ENCODE results near the gene C1orf232.

C1orf232 gene

DNA sequence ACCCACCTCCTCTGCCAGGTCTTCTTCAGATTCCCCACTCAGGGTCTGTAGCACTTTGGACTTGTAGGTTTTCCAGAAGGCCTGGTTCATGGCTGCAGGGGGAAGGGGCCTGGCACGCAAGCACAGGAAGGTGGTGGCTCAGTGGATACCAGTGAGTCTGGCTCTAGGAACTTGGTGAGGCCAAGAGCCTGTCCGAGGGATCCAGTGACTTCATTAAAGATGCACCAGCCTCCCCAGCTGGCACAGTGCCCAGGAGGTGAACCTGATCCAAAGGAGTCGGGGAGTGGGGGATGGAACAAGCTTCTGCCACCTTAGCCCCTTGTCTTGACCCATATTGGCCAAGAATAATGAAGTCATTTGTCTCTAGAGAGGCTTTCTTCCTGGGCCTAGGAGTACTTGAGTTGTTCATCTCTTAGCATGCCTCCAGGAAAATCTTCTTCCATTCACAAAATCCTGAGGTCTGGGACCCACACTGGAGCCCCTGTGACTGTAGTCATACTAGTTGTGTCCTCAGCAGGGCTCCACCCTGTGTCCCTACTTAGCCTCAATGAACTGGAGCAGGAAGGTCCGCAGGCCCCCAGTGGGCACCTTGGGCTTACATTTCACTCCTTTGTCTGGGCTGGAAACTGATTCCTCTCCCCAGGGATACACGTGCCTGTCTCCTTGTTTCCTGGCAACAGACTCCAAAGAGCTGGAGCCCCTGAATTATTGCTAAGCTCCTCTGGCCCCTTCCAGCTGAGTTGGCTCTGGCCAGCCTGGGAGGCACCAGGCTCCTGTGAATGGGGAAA lies at the start of gene C1orf232:
TSS of gene C1orf232 (minus strand) at position 554 of the 788 bp plus-strand sequence. CDS start at position 90, 464 bp downstream.
- no peak for DNase-seq (ENCODE audit: low read depth)

DNA sequence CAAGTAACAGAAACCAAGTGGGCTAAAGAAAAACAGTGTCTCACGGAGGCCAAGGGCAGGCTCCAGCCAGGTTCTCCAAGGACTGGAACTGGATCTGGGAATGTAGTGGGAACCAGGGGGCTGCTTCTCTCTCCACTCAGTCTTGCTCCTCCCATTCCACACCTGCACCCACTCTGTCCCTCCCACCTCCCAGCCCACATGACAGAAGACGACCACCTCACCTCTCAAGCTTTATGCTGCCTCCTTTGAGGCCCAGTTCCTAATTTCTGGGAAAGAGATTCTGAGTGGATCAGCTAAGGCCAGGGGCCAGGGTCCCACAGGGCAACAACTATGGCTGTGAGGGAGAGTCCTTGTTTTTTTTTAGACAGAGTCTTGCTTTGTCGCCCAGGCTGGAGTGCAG lies 46.5 kb upstream of the C1orf232 start:
- no peak for DNase-seq (ENCODE audit: low read depth)

DNA sequence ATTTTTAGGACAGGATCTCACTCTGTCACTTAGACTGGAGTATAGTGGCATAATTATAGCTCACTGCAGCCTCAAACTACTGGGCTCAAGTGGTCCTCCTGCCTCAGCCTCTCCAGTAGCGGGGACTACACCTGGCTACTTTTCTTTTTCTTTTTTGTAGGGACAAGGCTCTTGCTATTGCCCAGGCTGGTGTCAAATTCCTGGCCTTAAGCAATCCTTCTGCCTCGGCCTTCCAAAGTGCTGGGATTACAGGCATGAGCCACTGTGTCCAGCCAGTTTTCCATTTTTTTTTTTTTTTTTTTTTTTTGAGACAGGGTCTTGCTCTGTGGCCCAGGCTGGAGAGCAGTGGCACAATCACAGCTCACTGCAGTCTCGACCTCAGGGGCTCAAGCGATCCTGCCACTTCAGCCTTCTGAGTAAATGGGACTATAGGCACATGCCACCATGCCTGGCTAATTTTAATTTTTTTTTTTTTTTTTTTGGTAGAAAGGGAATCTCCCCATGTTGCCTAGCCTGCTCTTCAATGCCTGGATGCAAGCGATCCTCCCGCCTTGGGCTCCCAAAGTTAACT lies 44.7 kb upstream of the C1orf232 start:
- DNase-seq (ENCODE audit: low read depth), result no peak

DNA sequence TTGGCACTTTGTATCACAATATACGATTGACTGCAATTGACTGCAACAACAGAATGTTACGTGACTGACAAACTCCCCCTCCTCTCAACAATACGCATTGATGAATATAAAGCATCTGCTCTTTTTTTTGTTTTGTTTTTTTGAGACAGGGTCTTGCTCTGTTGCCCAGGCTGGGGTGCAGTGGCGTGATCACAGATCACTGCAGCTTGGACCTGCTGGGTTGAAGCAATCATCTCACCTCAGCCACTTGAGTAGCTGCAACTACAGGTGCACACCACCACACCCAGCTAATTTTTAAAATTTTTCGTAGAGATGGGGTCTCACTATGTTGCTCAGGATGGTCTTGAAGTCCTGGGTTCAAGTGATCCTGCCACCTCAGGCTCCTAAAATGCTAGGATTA lies 44.0 kb upstream of the C1orf232 start:
- DNase-seq (ENCODE audit: low read depth), result no peak

DNA sequence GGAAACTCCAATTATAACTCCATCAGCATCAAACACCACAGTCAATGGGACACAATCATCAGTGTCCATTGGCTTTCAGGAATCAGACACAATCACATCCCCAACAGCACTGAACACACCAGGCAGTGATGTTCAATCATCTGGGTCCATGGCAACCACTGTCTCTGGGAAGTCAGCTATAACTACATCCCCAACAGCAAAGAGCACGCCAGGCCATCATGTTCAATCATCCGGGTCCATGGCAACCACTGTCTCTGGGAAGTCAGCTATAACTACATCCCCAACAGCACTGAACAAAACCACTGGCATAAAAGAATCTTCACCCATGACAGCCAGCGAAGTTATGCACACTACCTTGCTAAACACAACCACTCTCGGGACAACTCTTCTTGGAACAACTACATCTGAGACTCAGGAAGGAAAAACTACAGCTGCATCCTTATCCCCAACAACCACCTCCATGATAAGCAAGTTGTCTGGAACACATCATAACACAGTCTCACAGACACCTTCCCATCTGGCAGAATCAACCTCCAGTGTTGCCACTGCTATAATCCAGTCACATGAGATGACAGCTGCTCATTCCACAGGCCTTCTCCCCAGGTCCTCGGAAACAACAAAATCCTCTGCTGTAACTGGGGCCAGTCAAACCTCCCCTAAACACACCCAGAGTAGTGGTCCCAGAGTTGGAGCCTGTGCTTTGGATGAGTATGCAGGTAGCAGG lies 41.5 kb upstream of the C1orf232 start:
- no peak for DNase-seq (ENCODE audit: low read depth)

DNA sequence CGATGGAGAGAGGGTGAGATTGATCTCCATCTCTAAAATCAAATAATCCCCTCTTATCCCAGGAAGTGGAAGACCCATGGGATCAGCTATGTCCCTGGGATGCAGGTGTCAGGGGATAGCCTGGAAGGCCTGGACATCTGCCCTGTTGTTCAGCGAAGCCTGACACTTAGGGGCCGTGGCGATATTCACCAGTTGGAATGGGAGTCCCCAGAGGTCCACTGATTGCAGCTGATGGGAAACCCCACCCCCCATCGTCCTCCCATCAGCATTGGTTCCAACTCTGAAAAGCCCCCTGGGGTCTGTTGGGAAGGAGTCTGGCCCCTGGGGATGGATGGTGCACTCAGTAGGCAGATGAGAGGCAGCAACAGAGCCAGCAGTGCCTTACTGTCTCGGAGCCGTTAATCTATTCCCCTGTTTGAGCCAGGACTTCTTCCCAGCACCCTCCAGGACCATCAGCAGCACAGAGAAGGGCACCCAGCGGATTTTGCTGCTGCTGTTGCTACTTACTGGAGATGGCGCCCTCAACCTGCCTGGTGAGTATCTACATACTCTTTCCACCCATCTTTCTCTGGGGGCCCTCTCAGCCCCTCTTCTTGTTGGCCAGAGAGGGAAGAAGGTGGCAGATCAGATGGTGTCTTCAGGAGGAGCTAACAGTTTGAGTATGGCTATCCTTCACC lies 35.0 kb upstream of the C1orf232 start:
- DNase-seq (ENCODE audit: low read depth), result no peak

DNA sequence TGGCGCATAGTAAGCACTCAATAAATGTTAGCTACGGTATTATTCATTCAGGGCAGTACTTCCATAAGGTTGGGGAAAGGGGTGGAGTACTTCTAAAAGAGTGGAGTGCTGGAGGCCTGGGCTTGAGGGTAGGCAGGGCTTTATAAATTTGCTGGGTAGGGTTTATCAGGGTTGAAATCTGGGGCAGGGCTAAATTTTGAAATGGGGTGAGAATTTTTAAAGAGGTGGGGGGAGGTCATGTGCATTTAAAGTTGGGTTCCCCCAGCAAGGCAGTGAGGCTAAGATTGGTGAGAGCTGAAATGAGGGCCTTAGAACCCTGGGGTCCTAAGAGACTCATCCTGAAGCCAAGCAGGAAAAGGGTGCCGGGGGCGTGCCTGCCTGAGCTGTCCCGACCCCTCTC lies 31.6 kb upstream of the C1orf232 start:
- DNase-seq (ENCODE audit: low read depth), result no peak

DNA sequence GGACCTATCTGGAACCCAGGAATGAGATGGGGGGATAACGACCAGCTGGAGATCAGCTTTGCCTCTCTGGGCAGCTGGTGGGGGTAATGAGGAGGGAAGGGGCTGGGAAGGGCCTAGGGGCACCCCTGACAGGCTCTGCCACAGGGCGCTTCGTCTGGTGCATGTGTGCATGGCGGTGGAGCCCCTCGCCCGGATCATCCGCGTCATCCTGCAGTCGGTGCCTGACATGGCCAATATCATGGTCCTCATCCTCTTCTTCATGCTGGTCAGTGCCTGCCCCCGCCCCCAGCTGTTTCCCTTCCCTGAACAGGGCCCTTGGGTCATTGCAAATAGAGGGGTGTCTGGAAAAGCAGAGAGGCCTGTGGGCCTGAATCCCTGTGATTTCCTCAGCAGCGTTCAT lies 29.1 kb upstream of the C1orf232 start:
- no peak for DNase-seq (ENCODE audit: low read depth)

DNA sequence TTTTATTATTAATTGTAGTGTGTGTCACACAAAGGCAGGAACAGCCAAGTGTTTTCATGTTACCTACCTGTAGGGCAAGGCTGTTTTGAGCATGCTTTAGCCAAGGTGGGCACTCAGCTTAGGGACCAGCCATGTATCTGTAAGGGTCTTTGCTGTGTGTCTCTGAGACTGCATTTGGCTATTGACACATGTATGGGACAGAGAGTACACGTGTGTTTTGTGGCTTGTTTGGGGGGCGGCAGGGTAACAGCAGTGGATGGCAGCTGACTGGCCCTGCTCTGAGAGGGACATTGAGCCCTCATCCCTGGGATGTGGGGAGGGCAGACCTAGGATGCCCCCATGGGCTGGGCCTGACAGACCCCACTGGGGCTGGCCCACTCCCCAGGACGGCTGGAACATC lies 28.5 kb upstream of the C1orf232 start:
- no peak for DNase-seq (ENCODE audit: low read depth)

DNA sequence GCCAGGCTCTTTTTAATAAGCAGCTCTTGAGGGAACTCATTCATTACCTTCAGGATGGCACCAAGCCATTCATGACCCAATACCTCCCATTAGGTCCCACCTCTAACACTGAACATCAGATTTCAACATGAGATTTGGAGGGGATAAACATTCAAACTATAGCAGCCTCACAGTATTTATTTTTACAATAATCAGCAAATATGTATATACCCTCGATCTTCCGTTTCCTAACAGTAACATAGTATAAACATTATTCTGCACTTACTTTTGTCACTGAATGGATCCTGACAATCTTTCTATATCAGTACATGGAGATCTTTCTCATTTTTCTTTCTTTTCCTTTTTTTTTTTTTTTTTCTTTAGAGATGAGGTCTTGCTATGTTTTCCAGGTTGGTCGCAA lies 27.0 kb upstream of the C1orf232 start:
- no peak for DNase-seq (ENCODE audit: low read depth)

DNA sequence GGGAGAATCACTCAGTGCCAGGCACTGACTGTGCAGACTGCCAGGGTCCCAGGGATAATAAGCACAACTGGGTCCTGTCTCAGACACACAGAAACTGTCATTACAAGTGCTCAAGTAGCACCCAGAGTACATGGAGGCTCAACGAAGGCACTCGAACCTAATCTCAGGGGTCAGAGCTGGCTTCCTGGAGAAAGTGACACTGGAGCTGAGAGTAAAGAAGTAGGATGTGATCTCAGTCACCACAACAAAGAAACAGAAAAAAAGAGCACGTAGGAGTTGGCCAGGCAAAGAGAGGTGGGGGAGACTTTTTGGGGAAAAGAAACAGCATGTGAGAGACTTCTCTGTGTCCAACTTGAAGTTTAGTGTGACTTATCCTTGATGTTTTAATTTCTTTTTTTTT lies 23.0 kb upstream of the C1orf232 start:
- no peak for DNase-seq (ENCODE audit: low read depth)

DNA sequence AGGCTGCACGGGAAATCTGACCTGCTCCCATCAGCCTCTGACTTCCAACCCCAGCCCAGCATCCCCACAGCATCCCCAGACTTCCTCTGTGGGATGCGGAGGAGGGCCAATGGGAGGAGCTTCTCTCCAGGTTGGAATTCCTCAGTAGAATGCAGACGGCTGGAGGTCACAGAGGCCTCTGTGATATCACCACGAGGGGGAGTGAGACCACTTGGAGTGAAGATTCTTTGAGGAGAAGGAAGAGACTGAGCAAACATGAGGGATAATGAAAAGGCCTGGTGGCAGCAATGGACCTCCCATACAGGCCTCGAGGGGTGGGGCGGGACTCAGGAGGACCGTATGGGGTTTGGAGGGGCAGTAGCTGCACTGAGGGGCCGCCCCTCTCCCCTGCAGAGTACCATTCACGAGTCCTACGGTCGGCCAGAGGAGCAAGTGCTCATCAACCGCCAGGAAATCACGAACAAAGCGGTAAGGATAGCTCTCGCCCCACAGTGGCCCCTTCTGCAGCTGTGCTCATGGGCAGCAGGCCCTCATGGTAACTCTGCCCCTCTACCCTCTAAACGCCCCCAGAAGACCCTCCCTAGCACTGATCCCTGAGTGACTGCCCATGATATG lies 21.7 kb upstream of the C1orf232 start, which contains the start of gene CATSPER4:
TSS of gene CATSPER4 (plus strand) at position 230 of the 615 bp plus-strand sequence. CDS start at position 256, 26 bp downstream.
- DNase-seq (ENCODE audit: low read depth), result no peak

DNA sequence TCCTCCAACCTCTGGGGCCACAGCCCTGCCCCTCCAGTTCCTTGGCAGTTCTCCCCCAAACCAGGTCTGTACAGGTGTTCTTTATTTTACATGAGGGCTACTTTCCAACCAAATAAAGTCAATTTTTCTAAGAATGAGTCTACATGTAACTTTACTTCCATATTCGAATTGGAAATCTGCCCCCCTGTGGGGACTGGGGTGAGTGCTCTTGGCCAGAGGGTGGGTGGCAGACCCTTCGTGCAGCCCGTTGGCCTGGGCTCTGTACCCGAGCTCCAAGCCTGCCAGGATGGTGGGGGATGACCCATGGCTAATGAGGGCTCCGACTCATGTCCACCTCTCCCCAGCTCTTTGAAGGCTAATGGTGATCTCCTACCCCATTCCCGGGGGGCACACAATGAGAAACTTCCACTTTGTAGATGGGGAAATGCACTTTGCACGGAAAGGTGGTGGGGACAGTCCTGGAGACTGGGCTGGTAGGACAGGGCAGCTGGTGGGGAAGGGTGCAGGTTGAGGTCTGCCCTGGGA lies 21.1 kb upstream of the C1orf232 start:
- DNase-seq (ENCODE audit: low read depth), result no peak

DNA sequence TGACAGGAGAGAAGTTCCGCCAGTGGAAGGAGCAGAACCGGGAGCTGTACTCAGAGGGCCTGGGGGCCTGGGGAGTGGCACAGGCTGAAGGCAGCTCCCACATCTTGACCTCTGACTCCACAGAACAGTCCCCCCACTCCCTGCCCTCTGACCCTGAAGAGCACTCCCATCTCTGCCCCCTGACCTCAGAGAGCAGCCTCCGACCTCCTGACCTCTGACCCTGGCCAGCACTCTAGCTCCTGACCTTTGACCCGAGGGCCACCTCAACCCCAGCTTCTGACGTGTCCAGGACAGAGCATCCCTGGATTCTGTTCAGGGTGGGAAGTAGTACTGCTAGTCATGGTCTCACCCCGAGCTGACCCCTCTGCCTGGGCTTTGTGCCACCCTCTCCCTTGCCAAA lies 20.6 kb upstream of the C1orf232 start:
- no peak for DNase-seq (ENCODE audit: low read depth)

DNA sequence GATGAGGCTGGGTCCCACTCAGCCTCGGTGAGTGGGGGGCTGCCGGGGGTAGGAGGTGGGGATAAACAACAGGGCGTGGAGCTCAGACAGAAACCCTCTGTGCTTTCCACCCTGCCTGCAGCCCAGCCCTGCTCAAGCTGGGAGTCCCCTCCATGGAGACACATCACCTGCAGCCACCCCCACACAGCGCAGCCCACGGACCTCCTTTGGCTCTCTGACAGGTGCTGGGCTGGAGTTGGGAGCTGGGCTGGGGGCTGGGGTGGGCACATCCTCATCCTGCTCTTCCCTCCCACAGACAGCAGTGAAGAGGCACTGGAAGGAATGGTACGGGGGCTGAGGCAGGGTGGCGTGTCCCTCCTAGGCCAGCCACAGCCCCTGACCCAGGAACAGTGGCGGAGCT lies 19.7 kb upstream of the C1orf232 start:
- no peak for DNase-seq (ENCODE audit: low read depth)

DNA sequence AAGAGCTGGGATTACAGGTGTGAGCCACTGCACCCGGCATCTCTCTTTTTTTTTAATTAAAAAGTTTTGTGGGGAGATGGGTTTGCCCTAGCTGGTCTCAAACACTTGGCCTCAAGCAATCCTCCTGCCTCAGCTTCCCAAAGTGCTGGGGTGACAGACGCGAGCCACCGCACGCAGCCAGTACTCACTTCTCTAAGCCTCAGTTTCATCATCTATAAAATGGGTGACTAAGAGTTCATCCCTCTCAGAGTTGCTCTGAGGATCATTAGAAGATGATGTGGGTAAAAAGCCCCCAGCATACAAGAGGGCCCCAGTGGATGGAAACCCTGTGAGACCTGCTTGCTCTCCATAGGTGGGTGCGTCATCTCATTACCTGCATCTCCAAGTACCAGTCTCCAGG lies 19.1 kb upstream of the C1orf232 start:
- DNase-seq (ENCODE audit: low read depth), result no peak

DNA sequence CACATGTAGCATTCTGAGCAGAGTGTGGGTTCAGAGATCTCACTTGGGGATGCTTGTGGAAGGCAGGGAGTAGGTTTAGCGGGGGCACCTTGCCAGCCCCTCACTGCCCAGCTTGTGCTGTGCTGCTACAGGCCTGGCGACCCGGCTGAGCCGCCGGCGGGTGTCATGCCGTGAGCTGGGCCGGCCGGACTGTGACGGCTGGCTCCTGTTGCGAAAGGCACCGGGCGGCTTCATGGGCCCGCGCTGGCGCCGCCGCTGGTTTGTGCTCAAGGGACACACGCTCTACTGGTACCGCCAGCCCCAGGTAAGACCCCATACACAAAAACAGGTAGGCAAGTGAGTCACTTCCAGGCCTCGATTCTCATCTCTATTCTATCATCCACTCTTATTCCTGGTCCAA lies 16.1 kb upstream of the C1orf232 start:
- DNase-seq (ENCODE audit: low read depth), result no peak

DNA sequence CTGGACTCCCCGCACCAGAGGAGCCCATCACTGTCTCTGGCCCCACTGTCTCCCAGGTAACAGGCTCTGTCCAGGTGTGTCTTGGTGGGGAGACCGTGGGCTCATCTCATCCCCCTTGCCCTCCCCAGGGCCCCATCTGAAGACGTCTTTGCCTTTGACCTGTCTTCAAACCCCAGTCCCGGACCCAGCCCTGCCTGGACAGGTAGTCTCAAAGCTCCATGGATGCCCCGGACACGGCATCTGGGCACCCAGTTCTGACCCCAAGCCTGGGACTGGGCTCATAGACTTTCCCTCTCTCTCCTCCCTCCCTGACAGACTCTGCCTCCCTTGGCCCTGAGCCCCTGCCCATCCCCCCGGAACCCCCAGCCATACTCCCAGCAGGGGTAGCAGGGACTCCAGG lies 15.3 kb upstream of the C1orf232 start:
- no peak for DNase-seq (ENCODE audit: low read depth)

DNA sequence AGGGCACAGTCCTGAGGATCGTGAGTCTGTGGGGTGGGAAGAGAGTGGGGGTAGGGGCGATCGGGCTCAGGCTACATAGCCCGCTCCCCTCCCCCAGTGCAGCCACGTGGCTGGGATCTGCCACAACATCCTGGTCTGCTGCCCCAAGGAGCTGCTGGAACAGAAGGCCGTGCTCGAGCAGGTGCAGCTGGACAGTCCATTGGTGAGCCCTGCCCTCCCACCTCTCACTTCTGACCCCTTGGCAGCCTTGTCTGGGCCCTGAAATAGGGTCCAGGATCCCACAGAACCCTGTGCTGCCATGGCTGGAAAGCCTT lies 13.6 kb upstream of the C1orf232 start:
- DNase-seq (ENCODE audit: low read depth), result no peak

DNA sequence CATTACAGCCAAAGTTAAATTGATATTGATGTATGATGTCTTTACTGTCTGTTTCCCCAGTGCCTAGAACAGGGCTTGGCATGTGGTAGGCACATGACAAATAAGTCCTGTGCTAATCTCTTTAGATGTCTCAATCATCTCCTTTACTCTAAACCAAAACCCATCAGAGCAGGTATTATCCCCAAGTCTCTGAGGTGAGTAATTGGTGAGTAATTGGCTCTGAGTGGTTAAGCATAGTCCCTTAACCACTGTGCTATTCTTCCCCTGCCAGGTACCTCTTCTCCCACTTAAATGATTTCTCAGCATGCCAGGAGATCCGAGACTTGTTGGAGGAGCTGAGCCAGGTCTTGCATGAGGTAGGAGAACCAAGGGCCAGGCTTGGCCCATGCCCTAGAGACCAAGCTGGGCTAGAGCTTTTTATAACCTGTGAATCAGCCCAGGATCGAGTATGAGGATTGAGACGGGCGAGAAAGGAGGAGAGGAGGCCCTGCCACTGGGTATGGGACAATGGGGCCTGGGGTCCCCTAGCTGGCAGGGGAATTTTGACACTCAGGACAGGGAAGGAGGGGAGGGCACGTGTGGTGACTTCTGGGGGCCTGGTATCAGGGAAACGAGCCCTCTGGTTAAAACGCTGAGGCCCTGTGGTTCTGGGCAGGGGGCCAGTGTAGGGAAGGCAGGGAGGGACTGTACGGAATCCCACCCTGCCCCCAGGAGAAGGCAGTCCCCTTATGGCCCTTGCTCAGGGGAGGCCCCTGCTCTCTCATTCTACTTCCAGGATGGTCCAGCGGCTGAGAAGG lies 13.0 kb upstream of the C1orf232 start:
- no peak for DNase-seq (ENCODE audit: low read depth)

DNA sequence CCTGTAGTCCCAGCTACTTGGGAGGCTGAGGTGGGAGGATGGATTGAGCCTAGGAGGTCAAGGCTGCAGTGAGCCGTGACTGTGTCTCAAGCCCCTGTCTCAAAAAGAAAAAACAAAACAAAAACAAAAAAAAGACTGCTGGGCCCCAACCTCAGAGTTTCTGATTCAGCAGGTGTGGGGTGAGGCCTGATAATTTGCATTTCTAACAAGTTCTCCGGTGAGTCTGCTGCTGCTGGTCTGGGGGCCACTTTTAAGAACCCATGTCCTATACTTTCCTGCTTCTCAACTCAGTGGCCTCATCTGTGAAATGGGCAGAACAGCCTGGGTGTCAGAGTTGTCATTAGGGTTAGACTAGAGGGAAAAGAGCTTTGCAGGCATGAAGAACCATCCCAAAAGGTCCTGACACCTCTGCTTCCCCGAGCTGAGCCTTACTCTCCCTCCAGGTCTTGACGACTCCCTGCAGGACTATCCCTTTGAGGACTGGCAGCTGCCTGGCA lies 11.3 kb upstream of the C1orf232 start:
- no peak for DNase-seq (ENCODE audit: low read depth)
